Right ventricle myocardium superior (tissue), 1 donor: ENCODE data around the gene UTP20. TPM values are rescaled to one million over a fixed set of nuclear protein-coding genes. Genes with fewer than 3 reads are reported as not detected.
"Not testable (repeated sequence)": the region's sequence is repeated elsewhere in the genome, so short reads cannot be mapped to it uniquely, and the experiment has no call there.

Experiments
- ATAC-seq: fragments of 200-7000 bp; cut with Tn5 transposase; one replicate; pipeline ENCODE4 v1.9.1; 2020; ENCODE audit warnings: mild to moderate bottlenecking; ENCODE audit not compliant: poor library complexity
- DNase-seq: peaks from one replicate; pipeline ENCODE4 v3.0.0-alpha.2; 2020
- intact Hi-C: fragments of 100-400 bp; cut with DNase I; formaldehyde crosslinking; loops from one replicate; pipeline ENCODE4 v1.11.2; 2022
- total RNA-seq: library from RNA; stranded (reverse); fragmentation: NEBNext Ultra II Directional; extraction: Animal tissue kit (Norgen Biotek cat#: 25700); gene quantifications from one replicate; pipeline ENCODE4 v1.2.1, GENCODE V29; 2021
- donor health status: DM: no; HTN: yes; CAD: no; lungs with severe emphysema.

Gene UTP20
- total RNA-seq, 1 donor from 2014 or later = 5.1 TPM

- ATAC-seq (peak; percentile 52), DNase-seq (no peak)
- intact Hi-C loops = loop anchor here (10.0 kb wide), 1 partner anchor 420 kb away; the partner anchor contains the start of gene GNPTAB
Measured at GRCh38 chr12:101414533-101415119, 134.7 kb downstream of the UTP20 start.

DNA sequence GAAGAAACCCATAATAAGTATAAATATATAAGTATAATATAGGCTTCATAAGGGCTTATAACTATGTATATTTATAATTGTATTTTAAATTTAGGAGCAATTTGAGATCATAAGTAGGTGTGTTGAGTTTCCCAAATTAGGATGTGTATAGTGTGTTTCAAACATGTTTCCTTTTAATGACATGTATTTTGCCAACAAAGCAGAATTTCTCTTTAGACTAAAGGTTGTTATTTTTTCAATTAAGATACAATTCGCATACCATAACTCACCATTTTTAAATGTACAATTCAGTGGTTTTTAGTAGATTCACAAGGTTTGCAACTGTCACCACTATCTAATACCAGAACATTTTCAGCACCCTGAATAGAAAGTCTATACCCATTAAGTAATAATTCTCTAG, 135.3 kb downstream of the UTP20 start:
- DNase-seq (no peak), ATAC-seq (no peak)
- intact Hi-C loops = loop anchor here (10.0 kb wide), 1 partner anchor 420 kb away; the partner anchor contains the start of gene GNPTAB

DNA sequence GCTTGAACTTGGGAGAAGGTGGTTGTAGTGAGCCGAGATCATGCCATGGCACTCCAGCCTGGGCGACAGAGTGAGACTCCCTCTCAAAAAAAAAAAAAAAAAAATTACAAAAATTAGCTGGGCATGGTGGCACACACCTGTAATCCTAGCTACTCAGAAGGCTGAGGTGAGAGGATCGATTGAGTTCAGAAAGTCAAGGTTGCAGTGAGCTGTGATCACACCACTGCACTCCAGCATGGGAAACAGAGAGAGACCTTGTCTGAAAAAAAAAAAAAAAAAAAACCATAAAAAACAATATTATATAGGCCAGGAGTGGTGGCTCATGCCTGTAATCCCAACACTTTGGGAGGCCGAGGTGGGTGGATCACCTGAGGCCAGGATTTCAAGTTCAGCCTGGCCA, 142.2 kb downstream of the UTP20 start:
- ATAC-seq, intact Hi-C loops, DNase-seq: not testable (repeated sequence)

- no peak for ATAC-seq
- no peak for DNase-seq
- intact Hi-C loops = no loop called here
Measured at GRCh38 chr12:101424620-101425019, 144.7 kb downstream of the UTP20 start.

DNA sequence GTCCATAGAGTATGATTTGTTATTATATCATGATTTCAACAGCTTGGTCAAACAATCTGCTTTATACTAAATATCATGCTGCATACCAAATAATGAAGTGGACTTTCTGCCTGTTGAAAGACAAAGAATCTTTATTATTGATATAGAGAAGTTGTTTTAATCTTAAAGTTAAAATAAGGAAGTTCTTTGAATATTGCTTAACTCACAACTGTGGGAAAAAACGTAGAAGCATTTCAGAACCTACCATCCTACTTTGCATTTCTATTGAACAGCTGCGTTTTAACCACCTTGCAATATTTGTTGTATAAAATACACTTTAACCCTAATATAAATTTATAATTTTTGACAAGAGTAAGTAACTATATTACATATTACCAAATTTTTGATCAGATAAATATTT, 150.6 kb downstream of the UTP20 start:
- no peak for ATAC-seq
- DNase-seq = no peak
- intact Hi-C loops = no loop called here

DNA sequence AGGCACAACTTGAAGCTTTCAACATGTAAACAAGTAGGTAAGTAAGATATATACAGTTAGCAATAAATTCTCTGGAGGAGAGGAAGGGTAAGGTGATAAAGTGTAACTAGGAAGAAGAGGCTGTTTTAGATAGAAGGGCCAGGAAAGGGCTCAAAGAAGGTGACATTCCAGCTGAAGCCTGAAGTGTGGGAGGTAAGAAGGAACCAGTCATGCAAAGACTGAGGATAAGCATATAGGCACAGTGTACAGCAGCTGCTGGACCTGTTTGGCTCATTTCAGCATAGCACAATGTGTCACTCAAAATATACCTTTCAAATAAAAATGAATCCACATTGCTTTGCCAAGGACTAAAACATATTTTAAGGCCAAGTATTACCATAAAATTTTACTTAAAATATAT, 156.2 kb downstream of the UTP20 start:
- no peak for ATAC-seq
- intact Hi-C loops = no loop called here
- DNase-seq = no peak

Other genes with a start within 250 kb of the UTP20 start
- gene SLC5A8, start 69.9 kb upstream of the UTP20 start, total RNA-seq = not detected
- 104 TPM for gene ARL1, start 127.7 kb downstream of the UTP20 start, total RNA-seq
- not detected for gene SPIC, start 195.2 kb downstream of the UTP20 start, total RNA-seq